ENCODE measurements around the gene MPP7.

MPP7 gene

DNA sequence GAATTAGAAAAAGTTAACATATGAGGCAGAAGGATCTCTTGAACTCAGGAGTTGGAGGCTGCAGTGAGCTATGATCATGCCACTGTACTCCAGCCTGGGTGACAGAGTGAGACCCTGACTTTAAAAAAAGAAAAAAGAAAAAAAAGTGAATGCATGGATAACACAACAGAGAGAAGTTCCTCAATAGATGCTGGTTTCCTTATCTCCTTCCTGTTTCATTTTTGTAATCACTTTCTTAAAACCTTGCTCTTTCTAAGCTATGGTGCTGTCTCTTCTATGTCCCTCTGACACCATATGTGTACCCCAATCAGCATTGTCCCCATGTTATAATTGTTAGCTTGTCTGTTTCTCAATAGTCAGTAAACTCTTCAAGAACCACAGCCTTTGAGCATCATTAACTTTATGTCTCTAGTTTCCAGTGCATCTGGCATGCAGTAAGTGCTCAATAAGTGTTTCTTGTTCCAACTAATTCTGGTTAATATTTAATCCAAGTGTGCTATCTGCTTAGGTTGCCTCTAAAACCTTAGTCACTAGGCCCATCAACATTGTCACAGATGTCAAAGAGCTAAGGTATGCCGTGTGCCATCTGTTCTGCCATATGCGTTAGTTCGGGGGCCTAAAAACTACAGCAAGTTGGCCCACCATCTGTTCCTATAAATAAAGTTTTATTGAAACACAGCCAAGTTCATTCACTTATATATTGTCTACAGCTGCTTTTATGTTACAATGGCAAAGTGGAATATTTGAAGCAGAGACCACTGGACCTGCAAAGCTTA is 36.2 kb downstream of the MPP7 start:
- DNase-seq = no peak

DNA sequence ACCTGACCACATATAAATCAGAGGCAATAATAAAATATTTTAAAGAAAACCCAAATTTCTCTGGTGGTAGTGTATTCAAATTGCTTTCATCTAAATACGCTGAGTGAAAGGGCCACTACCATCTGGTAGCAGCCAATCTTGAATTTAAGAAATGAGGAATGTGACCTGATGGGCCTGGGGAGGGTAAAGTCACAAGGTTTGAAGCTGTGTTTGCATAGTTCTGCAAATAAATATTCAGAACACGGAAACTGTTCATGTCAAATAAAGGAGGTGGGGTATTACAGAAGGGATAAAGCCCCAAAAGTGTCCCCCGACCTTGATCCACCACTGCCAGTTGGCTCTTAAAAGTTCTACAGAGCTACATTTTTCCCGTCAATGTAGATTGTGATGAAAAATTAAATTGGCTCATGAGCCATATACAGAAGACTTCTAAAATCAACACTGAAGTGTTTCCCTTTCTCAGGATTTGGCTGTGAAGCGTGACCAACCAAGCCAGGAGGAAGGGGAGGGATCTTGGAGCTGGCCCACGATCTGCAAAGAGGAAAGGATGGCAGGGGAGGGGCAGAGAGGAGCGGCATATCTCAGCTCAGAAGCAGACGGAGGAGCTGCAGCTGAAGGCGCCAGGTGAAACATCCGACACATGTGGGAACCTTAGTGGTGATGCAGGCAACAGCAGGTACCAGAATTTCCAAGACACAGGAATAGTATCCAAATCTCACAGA is 39.6 kb downstream of the MPP7 start:
- peak; percentile 15 for DNase-seq

GRCh38 chr10:28256776-28257175 is 46.1 kb downstream of the MPP7 start:
- no peak for DNase-seq

- DNase-seq = no peak
Observed at GRCh38 chr10:28254290-28254985, 48.4 kb downstream of the MPP7 start.

- DNase-seq = no peak
Observed at GRCh38 chr10:28253169-28253785, 49.6 kb downstream of the MPP7 start.
